K562 (cell line): ENCODE data around the gene NRN1L. TPM values are rescaled to one million over a fixed set of nuclear protein-coding genes. Genes with fewer than 3 reads are reported as not detected.

Source experiments
- CREB1 ChIP-seq, 2 experiments: sonication (generic) in 1 of 2; formaldehyde crosslinking in 1 of 2; IDR thresholded peaks; 2 replicates each; pipeline versions ENCODE4 v1.6.1 to v1.8.0; 2012 to 2022; ENCODE audit warnings: inconsistent platforms in 1 of 2, mild to moderate bottlenecking in 1 of 2, missing genetic modification reagents in 1 of 2, moderate library complexity in 1 of 2
- FOXP4 ChIP-seq: sonication (generic); formaldehyde crosslinking; IDR thresholded peaks from 2 replicates; pipeline ENCODE4 v1.8.0; 2022; ENCODE audit warnings: mild to moderate bottlenecking, missing genetic modification reagents, borderline replicate concordance
- NCOA6 ChIP-seq: fragments of 450-650 bp; IDR thresholded peaks from 2 replicates; pipeline ENCODE4 v1.6.1; 2017; ENCODE audit warnings: mild to moderate bottlenecking
- NR4A1 ChIP-seq, 2 experiments: fragments of 250-450 bp in 1 of 2; fragments of 450-650 bp in 1 of 2; sonication (Bioruptor Pico) in 1 of 2; IDR thresholded peaks; 2 replicates each; pipeline versions ENCODE4 v1.4.0 to v1.6.1; 2016 to 2020; ENCODE audit warnings: mild to moderate bottlenecking in 2 of 2, missing compliant biosample characterization in 1 of 2, missing genetic modification characterization in 1 of 2, moderate library complexity in 1 of 2
- ZNF384 ChIP-seq: IDR thresholded peaks from 2 replicates; pipeline ENCODE4 v1.6.1; 2012; ENCODE audit warnings: low read depth, low read length, improper control_type of control experiment
- ZNF395 ChIP-seq: fragments of 200-800 bp; sonication (Bioruptor generic); IDR thresholded peaks from 2 replicates; pipeline ENCODE4 v1.6.1; 2017; ENCODE audit warnings: missing genetic modification characterization, missing compliant biosample characterization
- ZNF707 ChIP-seq: fragments of 250-450 bp; sonication (Bioruptor Pico); conservative IDR thresholded peaks from 2 replicates; pipeline ENCODE4 v1.8.0; 2022; ENCODE audit warnings: inconsistent platforms, mild to moderate bottlenecking, moderate library complexity
- polyA plus RNA-seq, 8 experiments: library from polyadenylated mRNA; depleted of rRNA in 4 of 8; stranded (reverse) in 5 of 8; unstranded in 3 of 8; fragments of >200 nt; fragmentation: Nextera tagmentation in 2 of 8; fragmentation: Illumina TruSeq in 1 of 8; extraction: Ambion mirVana in 2 of 8; extraction: Trizol in 1 of 8; gene quantifications; 2 replicates each; pipeline versions ENCODE4 v1.2.1 to v1.2.3, GENCODE V29; 2011 to 2014; ENCODE audit warnings: inconsistent platforms in 1 of 8, missing spikeins in 1 of 8
- total RNA-seq, 7 experiments: library from RNA; depleted of rRNA in 6 of 7; stranded (reverse); fragments of >200 nt in 6 of 7; fragmentation: Illumina TruSeq in 2 of 7; extraction: Trizol in 2 of 7; gene quantifications; 2 replicates each; pipeline versions ENCODE4 v1.2.1 to v1.2.3, GENCODE V29; 2011 to 2021; ENCODE audit warnings: low replicate concordance in 1 of 7

NRN1L gene
- total and polyA plus RNA-seq, 9 of the 15 experiments (the other 6 are each of a cell fraction or from before 2014, with no cell fraction given), result 0.22 to 0.86 (median 0.61) TPM; not detected in 5

GRCh38 chr16:67846320-67847063 is 38.2 kb upstream of the NRN1L start, which contains the start of gene NUTF2 (continued):
- TF ChIP-seq NCOA6, result no peak
- 0 out of 2 replicates have a peak, but pooled peaks have one; percentile 31 for TF ChIP-seq FOXP4 (CRISPR knock-in tag)
- no peak for TF ChIP-seq ZNF384
- peak; percentile 76 for TF ChIP-seq CREB1 (IDR thresholded peaks at IDR 0.05)
- peak; percentile 83 for TF ChIP-seq CREB1 (CRISPR knock-in tag; IDR thresholded peaks at IDR 0.05)
- peak; percentile 95 for TF ChIP-seq ZNF395 (CRISPR knock-in tag)
- no peak for TF ChIP-seq ZNF707
- TF ChIP-seq NR4A1 (CRISPR knock-in tag; IDR thresholded peaks at IDR 0.05), result 0 out of 2 replicates have a peak, but pooled peaks have one; percentile 29
- TF ChIP-seq NR4A1 (tag; IDR thresholded peaks at IDR 0.05), result no peak
